Transverse colon (tissue), 4 donors: Measurements from ENCODE around the gene CHMP4B. TPM values are rescaled to one million over a fixed set of nuclear protein-coding genes. Genes with fewer than 3 reads are reported as not detected.

Source experiments
- DNase-seq: peaks from one replicate; pipeline ENCODE4 v3.0.0-alpha.2; 2019
- H3K27ac ChIP-seq, 4 donors: fragments of 200-600 bp; sonication (generic); 2 replicates each; pipeline ENCODE4 v1.5.1; 2016 to 2018; ENCODE audit warnings: inconsistent platforms in 4 of 4
- H3K27me3 ChIP-seq: fragments of 200-600 bp; sonication (generic); 2 replicates; pipeline ENCODE4 v1.5.1; 2017; ENCODE audit warnings: inconsistent platforms
- H3K36me3 ChIP-seq, 4 donors: fragments of 200-600 bp; sonication (generic); 2 replicates each; pipeline ENCODE4 v1.5.1; 2017 to 2019; ENCODE audit warnings: inconsistent platforms in 4 of 4
- H3K4me1 ChIP-seq, 4 donors: fragments of 200-600 bp; sonication (generic); 2 replicates each; pipeline ENCODE4 v1.5.1; 2017 to 2020; ENCODE audit warnings: inconsistent platforms in 4 of 4
- H3K4me3 ChIP-seq, 4 donors: fragments of 200-600 bp; sonication (generic); 1 replicate in 1 of 4; 2 replicates in 3 of 4; pipeline versions ENCODE4 v1.5.1 to v1.6.1; 2017 to 2019; ENCODE audit warnings: inconsistent platforms in 4 of 4
- H3K9me3 ChIP-seq, 2 donors: fragments of 200-600 bp; sonication (generic); 2 replicates each; pipeline ENCODE4 v1.5.1; 2017 to 2019; ENCODE audit warnings: inconsistent platforms in 2 of 2
- CTCF ChIP-seq, 5 experiments: fragments of 200-600 bp in 3 of 5; fragments of 450-650 bp in 2 of 5; sonication (generic) in 3 of 5; IDR thresholded peaks; 1 replicate in 2 of 5; 2 replicates in 3 of 5; pipeline ENCODE4 v1.5.1; 2016 to 2017; ENCODE audit warnings: antibody characterized with exemption in 5 of 5, inconsistent platforms in 3 of 5, mild to moderate bottlenecking in 2 of 5, moderate library complexity in 1 of 5
- EP300 ChIP-seq: sonication (generic); formaldehyde crosslinking; IDR thresholded peaks from one replicate; pipeline ENCODE4 v1.6.1; 2017; ENCODE audit warnings: antibody characterized with exemption, low read depth
- POLR2A ChIP-seq: fragments of 450-650 bp; IDR thresholded peaks from one replicate; pipeline ENCODE4 v1.6.1; 2016; ENCODE audit warnings: antibody characterized with exemption, mild to moderate bottlenecking, moderate library complexity
- POLR2AphosphoS5 ChIP-seq, 3 donors: sonication (generic); formaldehyde crosslinking; IDR thresholded peaks; one replicate each; pipeline ENCODE4 v1.6.1; 2016; ENCODE audit warnings: antibody characterized with exemption in 3 of 3
- WGBS, 2 donors: methylation state at CpG; one replicate each; pipeline ENCODE4 v1.1.5; 2018; ENCODE audit warnings: low coverage in 1 of 2; 5-methylcytosine and 5-hydroxymethylcytosine counted together
- in situ Hi-C, 4 donors: fragments of 200-750 bp; cut with MboI; loops; one replicate each; pipeline versions ENCODE4 v1.15.0 to v1.15.1; 2017; ENCODE audit warnings: low sequenced_read_pairs in 3 of 4, low pct_ligation_motif_present in 1 of 4, low pct_unique_long_range_greater_than_20kb in 1 of 4
- intact Hi-C: fragments of 100-400 bp; cut with DNase I; formaldehyde crosslinking; loops from one replicate; pipeline ENCODE4 v1.15.1; 2023; ENCODE audit warnings: low total_unique reads
- total RNA-seq, 4 donors: library from RNA; depleted of rRNA; stranded (reverse); fragments of >200 nt; gene quantifications; one replicate each; pipeline ENCODE4 v1.1.0, GENCODE V29; 2016

Gene CHMP4B
- total RNA-seq, 4 donors from 2014 or later = 182 to 263 (median 213) TPM

GRCh38 chr20:33836277-33836676 lies 25.1 kb downstream of the CHMP4B start:
- no peak for TF ChIP-seq POLR2AphosphoS5 (IDR thresholded peaks at IDR 0.05)
- TF ChIP-seq EP300 = no peak
- no peak for TF ChIP-seq POLR2A
- TF ChIP-seq CTCF (IDR thresholded peaks at IDR 0.05) = no peak
- intact Hi-C loops (no loop called here), in situ Hi-C loops (no loop called here)
- Histone ChIP-seq H3K36me3 (peaks cover 0 to 3% (median 0%) of the 10 kb centered on the region in 4 donors), H3K9me3 (no peaks in the 10 kb centered on the region), H3K4me3 (no peak overlapping the region), H3K4me1 (peaks cover 75 to 94% (median 83%) of the 10 kb centered on the region in 4 donors), H3K27me3 (no peaks in the 10 kb centered on the region), H3K27ac (peak overlapping the region; percentile 37 to 76 (median 62))
- DNase-seq = no peak
- 70 to 100% methylated on average over 1 to 2 of the region's 2 CpGs for WGBS, 2 donors

DNA sequence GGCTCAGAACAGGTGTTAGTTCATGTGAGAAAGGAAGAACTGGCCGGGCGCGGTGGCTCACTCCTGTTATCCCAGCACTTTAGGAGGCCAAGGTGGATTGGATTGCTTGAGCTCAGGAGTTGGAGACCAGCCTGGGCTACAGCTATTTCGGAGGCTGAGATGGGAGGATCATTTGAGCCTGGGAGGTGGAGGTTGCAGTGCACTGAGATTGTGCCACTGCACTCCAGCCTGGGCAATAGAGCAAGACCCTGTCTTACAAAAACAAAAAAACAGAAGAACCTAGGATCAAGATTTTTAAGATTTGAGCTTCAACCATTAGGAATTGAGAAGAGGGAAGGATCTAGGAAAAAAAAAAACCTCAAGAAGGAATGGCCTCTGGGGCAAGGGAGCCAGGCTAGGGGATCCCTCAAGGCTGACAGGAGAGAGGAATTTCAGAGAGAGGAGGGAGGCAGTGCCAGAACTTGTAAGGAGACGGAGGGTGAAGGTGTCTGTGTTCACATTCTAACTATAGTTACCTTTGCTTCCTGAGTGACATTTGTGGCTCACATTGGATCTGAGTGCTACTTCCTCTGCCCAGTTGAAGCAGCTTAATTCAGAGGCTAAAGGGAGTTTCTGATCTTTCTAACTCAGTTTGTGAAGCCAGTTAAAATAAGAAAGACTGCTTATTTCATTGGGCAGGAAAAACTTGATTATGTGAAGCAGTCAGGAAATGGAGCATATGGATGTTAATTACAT lies 26.1 kb downstream of the CHMP4B start:
- Histone ChIP-seq H3K4me3 (no peak overlapping the region), H3K4me1 (peaks cover 73 to 94% (median 83%) of the 10 kb centered on the region in 4 donors), H3K9me3 (no peaks in the 10 kb centered on the region), H3K27ac (peak overlapping the region; percentile 56 to 76 (median 62)), H3K27me3 (no peaks in the 10 kb centered on the region), H3K36me3 (peaks cover 0 to 3% (median 0%) of the 10 kb centered on the region in 4 donors)
- no peak for TF ChIP-seq POLR2A
- no peak for TF ChIP-seq EP300
- TF ChIP-seq POLR2AphosphoS5 (IDR thresholded peaks at IDR 0.05) = no peak
- TF ChIP-seq CTCF (IDR thresholded peaks at IDR 0.05) = no peak
- in situ Hi-C loops (no loop called here), intact Hi-C loops (no loop called here)
- DNase-seq = no peak
- 40 to 83% methylated on average over 1 to 5 of the region's 5 CpGs for WGBS, 2 donors

- Histone ChIP-seq H3K4me1 (peaks cover 78 to 95% (median 84%) of the 10 kb centered on the region in 4 donors), H3K27me3 (no peaks in the 10 kb centered on the region), H3K36me3 (peaks cover 0 to 3% (median 0%) of the 10 kb centered on the region in 4 donors), H3K4me3 (no peak overlapping the region), H3K27ac (peak overlapping the region; percentile 56 to 76 (median 62)), H3K9me3 (no peaks in the 10 kb centered on the region)
- TF ChIP-seq CTCF (IDR thresholded peaks at IDR 0.05) = no peak
- TF ChIP-seq POLR2A = no peak
- TF ChIP-seq POLR2AphosphoS5 (IDR thresholded peaks at IDR 0.05) = peak in 1 of 3 donors; percentile 37
- TF ChIP-seq EP300 = no peak
- in situ Hi-C loops (no loop called here), intact Hi-C loops (no loop called here)
- WGBS, 2 donors = 60 to 77% methylated on average over 3 to 8 of the region's 8 CpGs
- DNase-seq = peak; percentile 39
Measured at GRCh38 chr20:33838035-33838864, 27.1 kb downstream of the CHMP4B start.

GRCh38 chr20:33839591-33839990 lies 28.4 kb downstream of the CHMP4B start:
- Histone ChIP-seq H3K4me1 (peaks cover 83 to 95% (median 87%) of the 10 kb centered on the region in 4 donors), H3K36me3 (peaks cover 0 to 3% (median 0%) of the 10 kb centered on the region in 4 donors), H3K27me3 (no peaks in the 10 kb centered on the region), H3K4me3 (no peak overlapping the region), H3K9me3 (no peaks in the 10 kb centered on the region), H3K27ac (peak overlapping the region; percentile 56 to 76 (median 62))
- WGBS, 2 donors = 71% methylated on average over 3 of the region's 3 CpGs; no CpG with 5 or more reads in 1 of the 2 donors
- in situ Hi-C loops = no loop called here
- DNase-seq = peak; percentile 58
- intact Hi-C loops = no loop called here
- TF ChIP-seq CTCF (IDR thresholded peaks at IDR 0.05) (no peak), POLR2AphosphoS5 (IDR thresholded peaks at IDR 0.05) (no peak), POLR2A (no peak), EP300 (no peak)
